Measurements from ENCODE around the gene SLC27A4. TPM values are rescaled to one million over a fixed set of nuclear protein-coding genes. Genes with fewer than 3 reads are reported as not detected.

SLC27A4 gene
- total RNA-seq, 4 donors from 2014 or later: 15.8 to 35.6 (median 25.5) TPM

- no peak for DNase-seq (ENCODE audit: extremely low spot score)
- Histone ChIP-seq H3K36me3 (peaks cover 42 to 68% (median 63%) of the 10 kb centered on the region in 4 donors), H3K9me3 (no peaks in the 10 kb centered on the region), H3K4me3 (no peak overlapping the region), H3K27ac (replicated peaks in 1 of 4) (no peak overlapping the region), H3K4me1 (peaks cover 6 to 7% (median 7%) of the 10 kb centered on the region in 4 donors), H3K27me3 (peaks cover 0 to 72% (median 0%) of the 10 kb centered on the region in 4 donors)
- WGBS: 90% methylated on average over 21 of the region's 21 CpGs
- intact Hi-C loops (cut with DNase I): no loop called here
- TF ChIP-seq POLR2AphosphoS5 (IDR thresholded peaks at IDR 0.05) (no peak), POLR2A (IDR thresholded peaks at IDR 0.05; ENCODE audit: low read depth) (no peak), EP300 (IDR thresholded peaks at IDR 0.05) (no peak)
- TF ChIP-seq, protein P1, sequence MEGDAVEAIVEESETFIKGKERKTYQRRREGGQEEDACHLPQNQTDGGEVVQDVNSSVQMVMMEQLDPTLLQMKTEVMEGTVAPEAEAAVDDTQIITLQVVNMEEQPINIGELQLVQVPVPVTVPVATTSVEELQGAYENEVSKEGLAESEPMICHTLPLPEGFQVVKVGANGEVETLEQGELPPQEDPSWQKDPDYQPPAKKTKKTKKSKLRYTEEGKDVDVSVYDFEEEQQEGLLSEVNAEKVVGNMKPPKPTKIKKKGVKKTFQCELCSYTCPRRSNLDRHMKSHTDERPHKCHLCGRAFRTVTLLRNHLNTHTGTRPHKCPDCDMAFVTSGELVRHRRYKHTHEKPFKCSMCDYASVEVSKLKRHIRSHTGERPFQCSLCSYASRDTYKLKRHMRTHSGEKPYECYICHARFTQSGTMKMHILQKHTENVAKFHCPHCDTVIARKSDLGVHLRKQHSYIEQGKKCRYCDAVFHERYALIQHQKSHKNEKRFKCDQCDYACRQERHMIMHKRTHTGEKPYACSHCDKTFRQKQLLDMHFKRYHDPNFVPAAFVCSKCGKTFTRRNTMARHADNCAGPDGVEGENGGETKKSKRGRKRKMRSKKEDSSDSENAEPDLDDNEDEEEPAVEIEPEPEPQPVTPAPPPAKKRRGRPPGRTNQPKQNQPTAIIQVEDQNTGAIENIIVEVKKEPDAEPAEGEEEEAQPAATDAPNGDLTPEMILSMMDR (IDR thresholded peaks at IDR 0.05): no peak
Observed at GRCh38 chr9:128391956-128392301, 51.6 kb downstream of the SLC27A4 start.

DNA sequence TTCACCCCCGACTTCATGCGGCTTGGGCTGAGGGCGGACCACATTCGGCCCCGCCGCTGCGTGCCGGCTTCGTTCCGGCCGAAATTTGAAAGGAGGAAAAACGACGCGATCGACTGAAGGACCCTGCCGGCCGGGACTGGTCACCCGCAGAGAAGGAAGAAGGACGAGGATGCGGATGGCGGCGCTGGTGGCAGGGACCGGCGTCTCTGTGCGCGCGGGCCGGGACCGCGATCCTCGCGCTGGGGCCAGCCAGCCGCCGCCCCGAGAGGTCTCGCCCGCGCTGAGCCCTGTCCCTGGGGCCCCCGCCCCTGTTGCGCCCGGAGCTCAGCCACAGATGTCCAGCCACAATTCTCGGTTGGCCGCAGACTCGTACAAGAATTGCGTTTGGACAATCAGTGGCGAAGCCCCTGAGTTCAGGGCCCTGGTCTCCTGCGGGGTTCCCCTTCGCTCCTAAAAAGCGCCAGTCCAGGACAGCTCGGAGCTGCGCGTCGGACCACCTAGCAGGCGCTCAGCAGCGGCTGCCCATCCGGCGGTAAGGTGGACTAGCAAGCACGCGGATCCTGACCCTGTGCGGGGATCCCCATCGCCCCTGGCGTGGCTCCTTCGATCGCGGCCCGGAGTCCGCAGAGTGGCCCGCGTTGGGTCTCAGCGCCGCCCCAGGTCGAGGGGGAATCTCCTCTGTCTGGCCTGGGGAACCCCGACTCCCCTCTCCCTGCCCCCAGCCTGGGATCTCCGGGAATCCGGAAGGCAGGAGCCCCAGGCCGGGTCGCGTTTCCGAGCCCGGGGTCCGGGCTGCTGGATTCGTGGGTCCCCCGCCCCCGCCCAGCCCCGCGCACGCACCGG lies 52.2 kb downstream of the SLC27A4 start:
- 85% methylated on average over 61 of the region's 88 CpGs for WGBS
- TF ChIP-seq, protein P1 (IDR thresholded peaks at IDR 0.05): no peak
- TF ChIP-seq POLR2AphosphoS5 (IDR thresholded peaks at IDR 0.05) (no peak), EP300 (IDR thresholded peaks at IDR 0.05) (no peak), POLR2A (IDR thresholded peaks at IDR 0.05; ENCODE audit: low read depth) (no peak)
- DNase-seq (ENCODE audit: extremely low spot score): no peak
- no peak overlapping the region for H3K4me3 ChIP-seq
- H3K27me3 ChIP-seq: peaks cover 0 to 73% (median 0%) of the 10 kb centered on the region in 4 donors
- peaks cover 12 to 13% (median 12%) of the 10 kb centered on the region in 4 donors for H3K4me1 ChIP-seq
- H3K9me3 ChIP-seq: no peaks in the 10 kb centered on the region
- peaks cover 36 to 62% (median 57%) of the 10 kb centered on the region in 4 donors for H3K36me3 ChIP-seq
- no peak overlapping the region for H3K27ac ChIP-seq (replicated peaks in 1 of 4)
- intact Hi-C loops (cut with DNase I): no loop called here

GRCh38 chr9:128393145-128393775 lies 52.9 kb downstream of the SLC27A4 start:
- WGBS: 66% methylated on average over 13 of the region's 56 CpGs
- H3K36me3 ChIP-seq: peaks cover 32 to 55% (median 50%) of the 10 kb centered on the region in 4 donors
- intact Hi-C loops (cut with DNase I): no loop called here

DNA sequence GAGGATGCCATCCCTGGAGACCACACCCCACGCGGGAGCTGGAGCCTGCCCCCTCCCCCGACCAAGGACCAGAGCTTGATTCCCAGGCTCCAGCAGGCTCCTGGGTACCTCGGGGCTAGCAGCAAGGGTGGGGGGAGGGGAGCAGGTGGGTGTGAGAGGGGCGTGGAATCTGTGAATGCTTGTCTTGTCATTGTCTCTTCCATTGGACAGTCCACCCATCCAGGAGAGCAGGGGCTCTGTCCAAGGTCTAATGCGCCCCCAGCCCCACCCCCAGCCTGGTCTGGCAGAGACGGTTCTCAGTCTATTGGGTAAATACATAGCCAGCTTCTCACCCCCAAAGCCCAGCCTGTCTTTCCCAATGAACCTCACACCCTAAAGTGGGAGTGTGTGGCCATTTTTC lies 53.6 kb downstream of the SLC27A4 start:
- Histone ChIP-seq H3K4me3 (no peak overlapping the region), H3K36me3 (peaks cover 25 to 48% (median 43%) of the 10 kb centered on the region in 4 donors), H3K27ac (replicated peaks in 1 of 4) (no peak overlapping the region), H3K27me3 (peaks cover 0 to 81% (median 0%) of the 10 kb centered on the region in 4 donors), H3K9me3 (no peaks in the 10 kb centered on the region), H3K4me1 (peaks cover 14 to 17% (median 16%) of the 10 kb centered on the region in 4 donors)
- TF ChIP-seq POLR2A (IDR thresholded peaks at IDR 0.05; ENCODE audit: low read depth) (no peak), EP300 (IDR thresholded peaks at IDR 0.05) (no peak), POLR2AphosphoS5 (IDR thresholded peaks at IDR 0.05) (no peak)
- TF ChIP-seq, protein P1 (IDR thresholded peaks at IDR 0.05): no peak
- DNase-seq (ENCODE audit: extremely low spot score): no peak
- WGBS: 27% methylated on average over 5 of the region's 7 CpGs
- intact Hi-C loops (cut with DNase I): no loop called here

More at GRCh38 chr9:128393145-128393775, 52.9 kb downstream of the SLC27A4 start:
- Histone ChIP-seq H3K27me3 (peaks cover 0 to 77% (median 0%) of the 10 kb centered on the region in 4 donors), H3K4me1 (peaks cover 14 to 17% (median 16%) of the 10 kb centered on the region in 4 donors), H3K27ac (replicated peaks in 1 of 4) (no peak overlapping the region), H3K4me3 (no peak overlapping the region), H3K9me3 (no peaks in the 10 kb centered on the region)
- DNase-seq (ENCODE audit: extremely low spot score): no peak
- no peak for TF ChIP-seq EP300 (IDR thresholded peaks at IDR 0.05)
- no peak for TF ChIP-seq POLR2AphosphoS5 (IDR thresholded peaks at IDR 0.05)
- TF ChIP-seq, protein P1 (IDR thresholded peaks at IDR 0.05): no peak
- TF ChIP-seq POLR2A (IDR thresholded peaks at IDR 0.05; ENCODE audit: low read depth): no peak

All from esophagus muscularis mucosa (tissue), 4 donors.